Activated CD8-positive, alpha-beta T cell treated with anti-CD3 and anti-CD28 coated beads, Interleukin-2, amount 10 ng/mL, durations not matched to agents 7 days and 5 days (primary cell): ENCODE data around the gene GRK5. TPM values are rescaled to one million over a fixed set of nuclear protein-coding genes. Genes with fewer than 3 reads are reported as not detected.
A peak's percentile ranks its signal among the peaks of the same experiment; 100 is the strongest.
"Not testable (repeated sequence)": the region's sequence is repeated elsewhere in the genome, so short reads cannot be mapped to it uniquely, and the experiment has no call there.

Source experiments
- ATAC-seq: fragments of 150-1000 bp; cut with Tn5 transposase; one replicate; pipeline ENCODE4 v1.10.0; 2021; ENCODE audit warnings: moderate library complexity
- CTCF ChIA-PET: fragments of 350-600 bp; sonication (Branson Sonifier 250); formaldehyde crosslinking; loops from one replicate; lab custom pipeline; 2021; ENCODE audit warnings: antibody characterized with exemption; lab: Charles Lee
- POLR2A ChIA-PET: fragments of 350-600 bp; sonication (Branson Sonifier 250); formaldehyde crosslinking; loops from one replicate; lab custom pipeline; 2021; ENCODE audit warnings: antibody characterized with exemption; lab: Charles Lee
- DNase-seq: peaks from one replicate; pipeline ENCODE4 v3.0.0-alpha.2; 2020
- H3K27ac Mint-ChIP-seq: one replicate; pipeline ENCODE4 v1.8.0; 2021; ENCODE audit warnings: mild to moderate bottlenecking, mixed read lengths
- H3K27me3 Mint-ChIP-seq: one replicate; pipeline ENCODE4 v1.8.0; 2021; ENCODE audit warnings: low read depth, mixed read lengths
- H3K36me3 Mint-ChIP-seq: one replicate; pipeline ENCODE4 v1.8.0; 2021; ENCODE audit warnings: low read depth, mixed read lengths
- H3K4me1 Mint-ChIP-seq: one replicate; pipeline ENCODE4 v1.8.0; 2021; ENCODE audit warnings: low read depth, mixed read lengths
- H3K4me3 Mint-ChIP-seq: one replicate; pipeline ENCODE4 v1.8.0; 2021; ENCODE audit warnings: mild to moderate bottlenecking, mixed read lengths
- H3K9me3 Mint-ChIP-seq: one replicate; pipeline ENCODE4 v1.8.0; 2022; ENCODE audit warnings: mixed read lengths; ENCODE audit not compliant: insufficient read depth
- total RNA-seq, 2 experiments: library from RNA; stranded (reverse); gene quantifications; one replicate each; pipeline ENCODE4 v1.2.3, GENCODE V29; 2021

The GRK5 gene
- total RNA-seq, 2 experiments from 2014 or later: 16.9 to 17.6 TPM

DNA sequence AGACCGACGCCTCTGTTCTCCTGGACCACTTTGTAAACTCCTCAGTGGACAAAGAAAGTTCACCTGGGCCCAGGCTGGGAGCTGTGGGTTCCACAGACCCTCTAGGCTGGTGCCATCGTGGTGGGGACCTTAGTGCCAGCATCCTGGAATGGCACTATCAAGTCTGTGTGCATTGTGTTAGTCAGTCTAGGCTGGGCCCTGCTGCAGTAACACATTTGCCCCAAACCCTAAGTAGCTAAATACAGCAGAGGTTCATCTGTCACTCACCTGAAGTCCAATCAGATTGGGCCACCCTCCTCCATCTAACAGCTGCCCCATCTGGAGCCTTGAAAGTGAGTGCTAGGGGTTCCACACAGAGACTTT is 224.4 kb downstream of the GRK5 start:
- peaks cover 9% of the 10 kb centered on the region for H3K9me3 Mint-ChIP-seq
- DNase-seq (no peak), ATAC-seq (no peak)
- H3K4me1 Mint-ChIP-seq: peaks cover 18% of the 10 kb centered on the region
- CTCF ChIA-PET: interaction anchor here (1.4 to 3.0 kb wide), 2 partner anchors 14 to 232 kb away, joined by 4 to 14 read pairs; no protein-coding TSS in a partner anchor
- no peak overlapping the region for H3K4me3 Mint-ChIP-seq
- H3K27ac Mint-ChIP-seq: no peak overlapping the region
- peaks cover 42% of the 10 kb centered on the region for H3K36me3 Mint-ChIP-seq
- H3K27me3 Mint-ChIP-seq: no peaks in the 10 kb centered on the region
- POLR2A ChIA-PET: no interaction called here

- H3K4me1 Mint-ChIP-seq, ATAC-seq, POLR2A ChIA-PET, H3K4me3 Mint-ChIP-seq, H3K9me3 Mint-ChIP-seq, DNase-seq, H3K27ac Mint-ChIP-seq, H3K27me3 Mint-ChIP-seq, CTCF ChIA-PET: not testable (repeated sequence)
- peaks cover 47% of the 10 kb centered on the region for H3K36me3 Mint-ChIP-seq
Observed at GRCh38 chr10:119434942-119435341, 227.6 kb downstream of the GRK5 start.

DNA sequence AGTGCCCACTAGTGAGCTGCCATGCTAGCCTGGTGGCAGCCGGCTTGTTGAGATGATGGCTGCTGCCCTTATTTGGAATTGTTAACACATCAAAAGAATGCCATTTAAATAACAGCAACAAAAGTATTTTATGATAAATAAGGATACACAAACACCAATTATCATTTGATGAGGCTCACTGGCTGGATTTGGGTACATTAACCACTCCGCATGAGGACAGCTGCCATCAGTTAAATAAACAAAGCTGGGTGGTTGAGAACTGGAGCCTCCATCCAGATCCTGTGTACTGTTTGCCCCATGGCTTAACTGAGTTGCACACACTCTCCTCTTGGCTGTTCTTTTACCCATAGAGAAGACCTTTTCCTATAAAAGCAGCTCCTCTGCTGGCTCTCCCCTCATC is 231.3 kb downstream of the GRK5 start:
- Mint-ChIP-seq H3K4me1 (no peaks in the 10 kb centered on the region), H3K9me3 (peaks cover 9% of the 10 kb centered on the region), H3K27ac (no peak overlapping the region), H3K27me3 (no peaks in the 10 kb centered on the region), H3K36me3 (peaks cover 29% of the 10 kb centered on the region), H3K4me3 (no peak overlapping the region)
- ChIA-PET CTCF (interaction anchor here (0.9 to 1.8 kb wide), 2 partner anchors 229 to 239 kb away, joined by 3 to 8 read pairs; no protein-coding TSS in a partner anchor), POLR2A (no interaction called here)
- DNase-seq: no peak
- no peak for ATAC-seq

GRCh38 chr10:119439922-119440321 is 232.6 kb downstream of the GRK5 start:
- peaks cover 4% of the 10 kb centered on the region for H3K4me1 Mint-ChIP-seq
- H3K27ac Mint-ChIP-seq: no peak overlapping the region
- ATAC-seq: no peak
- CTCF ChIA-PET: interaction anchor here (1.8 kb wide), 1 partner anchor 241 kb away, joined by 8 read pairs; no protein-coding TSS in a partner anchor
- H3K9me3 Mint-ChIP-seq: no peaks in the 10 kb centered on the region
- DNase-seq: no peak
- peaks cover 17% of the 10 kb centered on the region for H3K36me3 Mint-ChIP-seq
- no peaks in the 10 kb centered on the region for H3K27me3 Mint-ChIP-seq
- POLR2A ChIA-PET: no interaction called here
- no peak overlapping the region for H3K4me3 Mint-ChIP-seq

DNA sequence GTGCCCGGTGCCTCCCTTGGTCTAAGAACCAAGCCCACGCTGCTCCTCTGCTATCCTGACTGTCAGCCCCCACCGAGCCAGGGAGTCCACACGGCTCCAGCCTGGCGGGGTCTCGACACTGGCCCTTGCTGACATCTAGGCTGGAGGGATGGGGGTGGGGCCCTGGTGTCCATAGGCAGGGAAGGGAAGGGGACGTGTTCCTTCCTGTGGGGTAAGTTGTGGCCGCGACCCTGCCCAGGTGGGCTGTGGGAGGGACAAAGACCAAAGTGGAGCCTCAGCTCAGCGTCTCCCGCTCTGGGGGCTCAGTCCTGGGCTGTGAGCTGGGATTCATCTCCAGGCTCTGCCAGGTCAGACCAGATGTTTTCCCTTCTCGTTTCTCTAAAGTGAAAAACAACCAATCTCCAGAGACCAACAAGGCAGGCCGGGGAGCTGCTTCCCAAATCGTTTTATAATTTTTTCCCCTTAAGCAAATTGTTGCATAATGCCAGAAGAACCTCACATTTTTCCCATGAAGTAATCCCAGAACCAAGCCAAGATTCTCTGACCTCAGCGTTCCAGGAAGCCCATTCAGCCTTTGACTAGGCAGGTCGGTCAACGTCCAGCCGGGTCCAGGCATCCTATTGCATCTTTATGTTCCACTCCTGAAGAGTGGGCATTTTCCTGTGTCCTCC is 233.9 kb downstream of the GRK5 start:
- ChIA-PET POLR2A (no interaction called here), CTCF (interaction anchor here (1.1 kb wide), 1 partner anchor 242 kb away, joined by 4 read pairs; no protein-coding TSS in a partner anchor)
- no peaks in the 10 kb centered on the region for H3K27me3 Mint-ChIP-seq
- H3K9me3 Mint-ChIP-seq: no peaks in the 10 kb centered on the region
- H3K27ac Mint-ChIP-seq: no peak overlapping the region
- H3K4me1 Mint-ChIP-seq: peaks cover 16% of the 10 kb centered on the region
- H3K4me3 Mint-ChIP-seq: no peak overlapping the region
- DNase-seq (no peak), ATAC-seq (no peak)
- peaks cover 9% of the 10 kb centered on the region for H3K36me3 Mint-ChIP-seq

DNA sequence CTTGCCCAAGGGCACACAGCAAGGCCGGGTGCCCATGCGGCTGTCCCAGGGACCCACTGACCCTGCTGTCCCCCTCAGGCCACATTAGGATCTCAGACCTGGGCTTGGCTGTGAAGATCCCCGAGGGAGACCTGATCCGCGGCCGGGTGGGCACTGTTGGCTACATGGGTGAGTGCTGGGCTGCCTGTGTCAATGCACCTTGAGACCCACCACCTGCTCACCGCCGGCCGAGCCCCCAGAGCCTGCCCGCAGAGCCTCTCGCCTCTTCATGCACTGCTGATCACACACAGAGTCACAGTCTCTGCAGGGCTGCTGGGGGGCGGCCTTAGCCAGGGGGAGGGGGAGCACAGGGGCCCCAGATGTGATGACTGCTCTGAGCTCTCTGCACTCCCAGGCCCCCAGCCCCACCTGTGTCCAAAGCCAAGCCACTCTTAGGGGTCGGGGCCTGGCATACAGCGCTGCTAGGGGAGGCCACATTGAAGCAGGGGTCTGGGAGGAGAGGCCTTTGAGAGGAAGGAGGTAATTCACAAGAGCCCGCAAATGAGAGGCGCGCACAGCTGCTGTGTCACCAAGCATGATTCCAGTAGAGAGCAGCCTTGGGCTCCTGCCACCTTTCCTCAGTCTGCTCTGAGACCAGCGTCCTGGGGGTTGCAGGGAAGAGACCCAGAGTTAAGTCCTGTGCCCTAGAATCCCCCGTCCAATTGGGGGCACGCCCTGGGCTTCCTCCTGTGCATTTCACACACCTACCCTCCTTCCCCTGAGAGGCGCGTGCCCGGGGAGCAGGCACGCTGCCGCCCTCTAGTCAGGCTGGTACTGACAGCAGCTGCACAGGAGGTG is 234.8 kb downstream of the GRK5 start:
- POLR2A ChIA-PET: no interaction called here
- Mint-ChIP-seq H3K9me3 (no peaks in the 10 kb centered on the region), H3K36me3 (peaks cover 9% of the 10 kb centered on the region), H3K4me1 (peaks cover 16% of the 10 kb centered on the region), H3K27ac (no peak overlapping the region), H3K27me3 (no peaks in the 10 kb centered on the region), H3K4me3 (no peak overlapping the region)
- no peak for ATAC-seq
- DNase-seq: no peak
- CTCF ChIA-PET: interaction anchor here (5.0 kb wide), 1 partner anchor 241 kb away, joined by 69 read pairs; no protein-coding TSS in a partner anchor

GRCh38 chr10:119442758-119443060 is 235.3 kb downstream of the GRK5 start:
- peaks cover 9% of the 10 kb centered on the region for H3K36me3 Mint-ChIP-seq
- H3K9me3 Mint-ChIP-seq: no peaks in the 10 kb centered on the region
- ATAC-seq: no peak
- no peaks in the 10 kb centered on the region for H3K27me3 Mint-ChIP-seq
- H3K4me3 Mint-ChIP-seq: no peak overlapping the region
- H3K4me1 Mint-ChIP-seq: peaks cover 16% of the 10 kb centered on the region
- CTCF ChIA-PET: interaction anchor here (0.7 to 5.0 kb wide), 3 partner anchors 32 to 241 kb away, joined by 3 to 69 read pairs (median 3); no protein-coding TSS in a partner anchor
- DNase-seq: no peak
- POLR2A ChIA-PET: no interaction called here
- no peak overlapping the region for H3K27ac Mint-ChIP-seq

GRCh38 chr10:119443441-119443840 is 236.1 kb downstream of the GRK5 start:
- CTCF ChIA-PET: interaction anchor here (0.7 to 5.0 kb wide), 3 partner anchors 31 to 242 kb away, joined by 3 to 69 read pairs (median 3); no protein-coding TSS in a partner anchor
- no peak for DNase-seq
- no peak for ATAC-seq
- H3K27ac Mint-ChIP-seq: no peak overlapping the region
- no peak overlapping the region for H3K4me3 Mint-ChIP-seq
- H3K4me1 Mint-ChIP-seq: peaks cover 16% of the 10 kb centered on the region
- POLR2A ChIA-PET: no interaction called here
- no peaks in the 10 kb centered on the region for H3K27me3 Mint-ChIP-seq
- no peaks in the 10 kb centered on the region for H3K9me3 Mint-ChIP-seq
- peaks cover 9% of the 10 kb centered on the region for H3K36me3 Mint-ChIP-seq

DNA sequence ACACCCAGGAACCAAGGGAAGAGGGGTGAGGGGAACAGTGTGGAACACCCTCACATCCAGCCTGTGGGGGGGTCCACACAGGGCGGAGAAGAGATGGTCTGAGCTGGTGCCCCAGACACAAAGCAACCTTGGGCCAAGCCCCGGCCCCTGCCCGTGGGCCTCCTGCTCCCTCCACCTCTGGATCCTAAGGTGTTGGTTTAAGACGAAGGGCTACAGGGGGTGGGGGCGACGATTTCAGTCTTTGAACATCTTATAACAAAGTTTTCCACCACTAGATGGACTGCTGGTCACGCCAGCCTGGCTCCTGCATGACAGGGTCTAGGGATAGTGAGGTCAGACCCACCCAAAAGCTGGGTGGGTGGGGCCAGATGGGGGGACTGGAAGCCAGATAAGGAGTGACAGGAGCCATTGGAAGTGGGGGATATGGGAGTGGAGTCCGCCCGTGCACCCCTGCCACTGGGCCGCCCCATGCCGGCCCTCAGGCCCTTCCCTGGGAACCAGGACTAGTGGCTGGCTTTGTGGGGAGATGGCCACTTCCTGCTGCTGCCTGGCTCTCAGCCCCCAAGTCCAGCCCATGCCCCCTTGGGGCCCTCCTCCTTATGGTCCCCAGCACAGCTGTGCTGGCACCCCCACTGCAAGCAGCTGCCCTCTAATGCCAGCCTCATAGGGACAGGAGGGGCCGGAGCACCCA is 236.7 kb downstream of the GRK5 start:
- Mint-ChIP-seq H3K4me1 (peaks cover 16% of the 10 kb centered on the region), H3K36me3 (peaks cover 6% of the 10 kb centered on the region), H3K9me3 (no peaks in the 10 kb centered on the region), H3K27ac (no peak overlapping the region), H3K27me3 (no peaks in the 10 kb centered on the region), H3K4me3 (no peak overlapping the region)
- CTCF ChIA-PET: interaction anchor here (1.1 to 5.0 kb wide), 15 partner anchors 22 to 248 kb away, joined by 3 to 69 read pairs (median 6); partner anchors contain the start of gene GRK5
- no peak for DNase-seq
- ATAC-seq: no peak
- POLR2A ChIA-PET: interaction anchor here (1.6 kb wide), 1 partner anchor 238 kb away, joined by 4 read pairs; no protein-coding TSS in a partner anchor

DNA sequence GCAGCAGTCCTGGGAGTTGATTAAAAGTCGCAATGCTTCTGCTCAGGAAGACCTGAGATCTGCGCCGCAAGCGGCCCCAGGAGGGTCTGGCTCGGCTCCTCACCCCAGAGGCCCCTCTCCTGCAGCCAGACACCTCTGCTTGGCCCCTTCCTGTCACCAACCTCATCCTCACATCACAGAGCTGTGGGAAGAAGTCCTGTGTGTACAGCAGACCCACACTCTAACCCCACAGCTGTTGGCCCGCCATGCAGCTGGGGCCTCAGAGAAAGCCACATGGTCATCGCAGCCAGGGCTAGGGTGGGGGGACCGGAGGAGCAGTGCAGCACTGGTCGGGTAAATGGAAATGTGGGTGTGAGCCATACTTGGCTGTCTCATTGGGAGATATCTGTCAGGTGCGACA is 237.5 kb downstream of the GRK5 start:
- POLR2A ChIA-PET: interaction anchor here (1.6 kb wide), 1 partner anchor 239 kb away, joined by 4 read pairs; no protein-coding TSS in a partner anchor
- no peak for DNase-seq
- CTCF ChIA-PET: interaction anchor here (0.6 to 5.0 kb wide), 34 partner anchors 10 to 264 kb away, joined by 3 to 69 read pairs (median 5); partner anchors contain the start of genes GRK5 and RGS10
- Mint-ChIP-seq H3K9me3 (no peaks in the 10 kb centered on the region), H3K4me3 (no peak overlapping the region), H3K27ac (peak overlapping the region; percentile 77), H3K4me1 (peaks cover 16% of the 10 kb centered on the region), H3K36me3 (peaks cover 3% of the 10 kb centered on the region), H3K27me3 (no peaks in the 10 kb centered on the region)
- ATAC-seq: peak; percentile 17

DNA sequence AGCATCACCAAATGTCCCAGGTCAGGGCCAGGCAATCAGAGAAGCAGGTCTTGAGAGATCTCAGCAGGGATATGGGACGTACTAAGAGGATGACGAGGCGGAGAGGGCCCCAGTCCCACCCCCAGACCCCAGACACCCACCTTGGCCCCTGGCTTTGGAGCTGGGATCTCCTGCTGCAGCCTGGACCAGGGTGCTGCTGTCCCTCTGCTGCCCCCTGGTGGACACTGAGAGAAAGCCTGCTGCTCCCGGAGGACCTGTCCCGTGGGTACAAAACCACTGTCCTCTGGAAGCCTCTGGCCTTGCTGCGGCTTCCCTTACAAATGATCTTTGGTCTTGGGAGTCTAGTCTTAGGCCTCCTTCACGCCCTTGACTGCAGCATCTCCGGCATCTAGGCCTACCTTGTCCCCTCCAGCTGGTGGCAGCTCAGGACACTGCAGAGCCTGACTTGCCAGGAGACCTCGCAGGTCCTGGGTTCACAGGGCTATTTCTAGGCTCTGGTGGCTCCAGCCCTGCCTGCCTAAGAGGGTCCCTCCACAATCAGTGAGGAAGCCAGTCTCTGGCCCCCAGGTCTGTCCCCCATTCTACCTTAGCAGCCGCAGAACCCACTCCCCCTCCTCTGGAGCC is 238.1 kb downstream of the GRK5 start:
- no peak overlapping the region for H3K4me3 Mint-ChIP-seq
- H3K27me3 Mint-ChIP-seq: no peaks in the 10 kb centered on the region
- peak; percentile 85 for ATAC-seq
- no peaks in the 10 kb centered on the region for H3K9me3 Mint-ChIP-seq
- peaks cover 20% of the 10 kb centered on the region for H3K4me1 Mint-ChIP-seq
- CTCF ChIA-PET: interaction anchor here (0.6 to 5.0 kb wide), 36 partner anchors 9 to 265 kb away, joined by 3 to 69 read pairs (median 5); partner anchors contain the start of genes GRK5 and RGS10
- POLR2A ChIA-PET: interaction anchor here (0.7 to 1.6 kb wide), 2 partner anchors 238 to 239 kb away, joined by 4 read pairs; partner anchors contain the start of gene GRK5
- peaks cover 3% of the 10 kb centered on the region for H3K36me3 Mint-ChIP-seq
- H3K27ac Mint-ChIP-seq: peak overlapping the region; percentile 77
- peak; percentile 89 for DNase-seq
